ENCODE results near the gene BPIFA3.

The BPIFA3 gene

DNA sequence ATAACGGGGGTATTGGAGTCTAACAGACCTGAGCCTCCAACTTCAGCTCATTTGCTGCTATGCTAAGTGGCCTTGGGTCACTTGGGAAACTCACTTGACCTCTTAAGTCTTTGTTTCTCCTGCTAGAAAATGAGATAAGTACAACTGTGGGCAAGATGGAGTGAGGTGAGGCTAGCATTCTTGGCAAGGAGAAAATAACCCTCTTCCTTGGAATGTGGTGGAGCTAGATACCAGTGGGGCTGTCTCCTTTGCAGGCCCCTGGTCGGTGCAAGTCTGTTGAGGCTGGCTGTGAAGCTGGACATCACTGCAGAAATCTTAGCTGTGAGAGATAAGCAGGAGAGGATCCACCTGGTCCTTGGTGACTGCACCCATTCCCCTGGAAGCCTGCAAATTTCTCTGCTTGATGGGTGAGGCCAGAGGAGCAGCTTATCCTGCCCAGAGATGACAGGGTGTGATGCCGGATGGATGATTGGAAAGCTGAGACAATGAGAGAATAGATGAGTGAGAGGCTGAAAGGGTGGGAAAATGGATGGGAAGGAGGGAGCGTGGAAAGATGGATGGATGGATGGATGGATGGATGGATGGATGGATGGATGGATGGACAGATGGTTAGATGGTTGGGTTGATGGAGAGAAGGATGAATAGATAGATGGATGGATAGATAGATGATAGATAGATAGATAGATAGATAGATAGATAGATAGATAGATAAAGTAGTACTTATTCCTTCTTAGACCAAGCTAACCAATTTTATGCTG, 23.0 kb downstream of the BPIFA3 start:
- Histone ChIP-seq H3K36me3 (ENCODE audit: control insufficient read depth, insufficient read depth, low read length, severe bottlenecking) (no peaks in the 10 kb centered on the region), H3K4me3 (ENCODE audit: low read length) (no peak overlapping the region), H3K4me1 (ENCODE audit: control insufficient read depth, insufficient read depth, low read length) (no peaks in the 10 kb centered on the region), H3K9me3 (ENCODE audit: control insufficient read depth, low read length) (no peaks in the 10 kb centered on the region), H3K27me3 (replicated peaks; ENCODE audit: control insufficient read depth, insufficient read depth, low read length) (peaks cover 67% of the 10 kb centered on the region), H3K9ac (ENCODE audit: low read length) (no peak overlapping the region)
- no peak for DNase-seq (ENCODE audit: low read depth)

DNA sequence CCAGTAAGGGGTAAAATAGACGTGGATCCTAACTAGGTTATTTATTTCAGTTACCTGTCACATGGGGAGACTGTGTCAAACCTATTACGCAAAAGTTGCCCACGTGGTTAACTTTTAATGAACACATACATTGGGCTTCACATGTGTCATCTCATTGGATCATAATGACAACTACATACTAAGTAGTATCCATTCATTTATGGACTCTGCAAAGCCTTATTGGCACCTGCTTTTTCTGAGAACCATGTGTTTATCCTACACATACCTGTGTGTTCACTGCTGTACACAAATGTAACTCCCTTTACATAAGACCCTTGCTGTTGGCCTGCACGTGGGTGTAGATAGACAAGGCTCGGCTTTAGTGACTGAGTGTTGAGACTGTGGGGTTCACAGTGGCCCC, 23.8 kb downstream of the BPIFA3 start:
- Histone ChIP-seq H3K9ac (ENCODE audit: low read length) (no peak overlapping the region), H3K4me3 (ENCODE audit: low read length) (no peak overlapping the region), H3K4me1 (ENCODE audit: control insufficient read depth, insufficient read depth, low read length) (no peaks in the 10 kb centered on the region), H3K9me3 (ENCODE audit: control insufficient read depth, low read length) (no peaks in the 10 kb centered on the region), H3K36me3 (ENCODE audit: control insufficient read depth, insufficient read depth, low read length, severe bottlenecking) (no peaks in the 10 kb centered on the region), H3K27me3 (replicated peaks; ENCODE audit: control insufficient read depth, insufficient read depth, low read length) (peaks cover 65% of the 10 kb centered on the region)
- DNase-seq (ENCODE audit: low read depth), result no peak

DNA sequence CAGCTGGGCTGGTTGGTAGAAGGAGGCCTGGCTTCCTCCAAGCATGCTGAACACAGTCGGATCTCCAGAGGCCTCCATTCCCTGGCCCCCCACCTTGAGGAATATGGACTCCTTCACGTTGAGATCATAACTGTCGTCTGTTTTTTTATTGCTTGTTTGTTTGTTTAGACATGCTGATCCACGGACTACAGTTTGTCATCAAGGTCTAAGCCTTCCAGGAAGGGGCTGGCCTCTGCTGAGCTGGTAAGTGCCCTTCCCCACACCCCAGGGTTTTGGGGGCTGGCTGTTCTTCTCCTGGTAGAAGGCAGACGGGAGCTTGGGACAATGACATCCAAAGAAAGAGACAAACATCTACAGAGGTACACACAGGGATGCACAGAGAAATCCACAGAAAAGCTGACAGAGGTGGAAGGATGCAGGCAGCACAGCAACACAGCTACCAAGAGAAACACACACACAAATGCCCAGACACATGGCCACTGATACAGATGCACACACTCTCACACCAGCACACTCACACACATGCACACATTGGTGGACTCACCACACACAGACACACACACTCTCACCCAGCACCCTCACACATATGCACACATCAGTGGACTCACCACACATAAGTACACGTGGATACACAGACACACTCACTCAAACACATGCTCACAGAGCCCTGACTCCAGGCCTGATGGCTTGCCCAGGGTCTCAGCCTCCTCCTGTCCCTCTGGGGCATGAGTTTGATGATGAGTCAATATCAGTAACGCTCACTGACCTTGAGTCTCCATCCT, 25.4 kb downstream of the BPIFA3 start:
- Histone ChIP-seq H3K4me1 (ENCODE audit: control insufficient read depth, insufficient read depth, low read length) (no peaks in the 10 kb centered on the region), H3K9ac (ENCODE audit: low read length) (no peak overlapping the region), H3K36me3 (ENCODE audit: control insufficient read depth, insufficient read depth, low read length, severe bottlenecking) (no peaks in the 10 kb centered on the region), H3K4me3 (ENCODE audit: low read length) (no peak overlapping the region), H3K27me3 (replicated peaks; ENCODE audit: control insufficient read depth, insufficient read depth, low read length) (peaks cover 51% of the 10 kb centered on the region), H3K9me3 (ENCODE audit: control insufficient read depth, low read length) (no peaks in the 10 kb centered on the region)
- DNase-seq (ENCODE audit: low read depth), result no peak

DNA sequence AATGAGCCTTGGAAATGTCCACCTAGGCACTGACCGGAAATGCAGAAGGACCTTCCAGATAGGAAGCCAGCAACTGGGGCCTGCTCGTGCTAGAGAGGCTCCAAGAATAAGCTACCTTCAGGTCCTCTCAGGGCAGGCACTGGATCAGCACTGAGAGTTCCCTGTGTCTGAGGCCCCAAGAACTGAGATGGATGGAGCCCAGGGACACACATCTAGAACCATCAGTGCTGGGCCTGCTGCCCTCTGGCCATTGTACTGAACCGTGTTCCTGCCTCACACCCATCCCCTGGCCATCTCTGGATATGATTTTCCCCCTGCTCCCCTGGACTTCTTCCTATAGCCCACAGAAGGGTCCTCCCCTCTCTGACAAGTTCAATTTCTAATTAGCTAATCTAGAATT, 28.9 kb downstream of the BPIFA3 start:
- Histone ChIP-seq H3K4me3 (ENCODE audit: low read length) (no peak overlapping the region), H3K4me1 (ENCODE audit: control insufficient read depth, insufficient read depth, low read length) (peaks cover 4% of the 10 kb centered on the region), H3K27me3 (replicated peaks; ENCODE audit: control insufficient read depth, insufficient read depth, low read length) (peaks cover 34% of the 10 kb centered on the region), H3K36me3 (ENCODE audit: control insufficient read depth, insufficient read depth, low read length, severe bottlenecking) (no peaks in the 10 kb centered on the region), H3K9ac (ENCODE audit: low read length) (no peak overlapping the region), H3K9me3 (ENCODE audit: control insufficient read depth, low read length) (no peaks in the 10 kb centered on the region)
- no peak for DNase-seq (ENCODE audit: low read depth)

DNA sequence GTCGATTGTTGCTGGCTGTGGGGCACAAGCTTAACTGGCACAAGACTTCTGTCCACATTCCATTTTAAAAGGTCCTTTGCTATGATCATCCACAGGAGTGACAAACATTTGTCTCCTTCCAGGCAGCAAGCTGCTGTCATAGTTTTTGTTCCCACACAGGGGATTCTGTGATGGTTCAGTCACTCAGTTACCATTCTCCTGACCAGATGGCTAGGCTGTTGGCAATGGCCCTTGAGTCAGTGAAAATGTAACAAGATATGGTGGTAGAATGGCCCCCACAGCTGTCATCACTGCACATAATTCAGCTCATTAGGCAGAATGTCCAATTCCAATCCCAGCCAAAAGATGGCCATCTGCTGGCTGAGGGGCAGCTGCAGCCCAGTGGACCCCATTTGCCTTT, 32.3 kb downstream of the BPIFA3 start:
- no peaks in the 10 kb centered on the region for H3K9me3 ChIP-seq (ENCODE audit: control insufficient read depth, low read length)
- H3K36me3 ChIP-seq (ENCODE audit: control insufficient read depth, insufficient read depth, low read length, severe bottlenecking), result no peaks in the 10 kb centered on the region
- H3K9ac ChIP-seq (ENCODE audit: low read length), result no peak overlapping the region
- no peak overlapping the region for H3K4me3 ChIP-seq (ENCODE audit: low read length)
- H3K4me1 ChIP-seq (ENCODE audit: control insufficient read depth, insufficient read depth, low read length), result peaks cover 4% of the 10 kb centered on the region
- no peak for DNase-seq (ENCODE audit: low read depth)
- peaks cover 15% of the 10 kb centered on the region for H3K27me3 ChIP-seq (replicated peaks; ENCODE audit: control insufficient read depth, insufficient read depth, low read length)

DNA sequence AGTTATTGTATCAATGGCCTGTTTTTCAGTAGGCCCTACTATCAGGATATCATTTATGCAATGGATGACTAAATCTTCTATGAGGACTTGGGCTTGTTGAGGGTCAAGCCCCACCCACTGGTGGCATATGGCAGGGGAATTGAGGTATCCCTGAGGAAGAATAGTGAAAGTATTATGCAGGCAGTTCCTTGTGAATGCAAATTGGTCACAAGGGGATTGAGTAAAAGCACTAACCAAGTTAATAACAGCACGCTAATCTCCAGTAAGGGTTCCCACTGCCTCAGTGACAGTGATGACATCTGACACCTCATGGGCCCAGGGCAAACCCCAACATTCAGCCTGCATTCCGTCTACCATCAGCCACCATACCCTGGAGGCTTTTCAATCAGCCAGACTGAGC, 33.5 kb downstream of the BPIFA3 start:
- Histone ChIP-seq H3K27me3 (replicated peaks; ENCODE audit: control insufficient read depth, insufficient read depth, low read length) (peaks cover 11% of the 10 kb centered on the region), H3K4me3 (ENCODE audit: low read length) (no peak overlapping the region), H3K9me3 (ENCODE audit: control insufficient read depth, low read length) (peaks cover 9% of the 10 kb centered on the region), H3K36me3 (ENCODE audit: control insufficient read depth, insufficient read depth, low read length, severe bottlenecking) (no peaks in the 10 kb centered on the region), H3K4me1 (ENCODE audit: control insufficient read depth, insufficient read depth, low read length) (peaks cover 4% of the 10 kb centered on the region), H3K9ac (ENCODE audit: low read length) (no peak overlapping the region)
- no peak for DNase-seq (ENCODE audit: low read depth)

DNA sequence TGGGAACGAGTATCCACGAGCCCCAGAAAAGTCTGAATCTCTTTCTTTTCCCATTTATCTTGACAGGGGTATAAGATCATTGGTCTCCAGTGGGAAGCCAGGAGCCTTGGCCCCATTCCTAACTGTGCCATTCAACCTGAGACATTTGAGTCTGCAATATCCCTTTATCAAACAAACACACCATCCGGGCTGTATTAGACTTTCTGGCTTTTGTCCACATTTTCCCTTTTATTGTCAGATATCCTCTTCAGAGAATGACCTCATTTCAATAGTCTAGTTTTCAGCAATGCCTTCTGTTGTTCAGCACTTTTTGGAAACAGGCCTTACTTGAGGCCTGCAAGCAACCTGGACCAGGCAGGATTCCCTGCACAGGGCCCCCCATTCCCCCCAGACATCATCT, 34.3 kb downstream of the BPIFA3 start:
- peaks cover 8% of the 10 kb centered on the region for H3K27me3 ChIP-seq (replicated peaks; ENCODE audit: control insufficient read depth, insufficient read depth, low read length)
- peaks cover 4% of the 10 kb centered on the region for H3K4me1 ChIP-seq (ENCODE audit: control insufficient read depth, insufficient read depth, low read length)
- H3K4me3 ChIP-seq (ENCODE audit: low read length), result no peak overlapping the region
- DNase-seq (ENCODE audit: low read depth), result no peak
- no peak overlapping the region for H3K9ac ChIP-seq (ENCODE audit: low read length)
- H3K36me3 ChIP-seq (ENCODE audit: control insufficient read depth, insufficient read depth, low read length, severe bottlenecking), result no peaks in the 10 kb centered on the region
- H3K9me3 ChIP-seq (ENCODE audit: control insufficient read depth, low read length), result peaks cover 12% of the 10 kb centered on the region

DNA sequence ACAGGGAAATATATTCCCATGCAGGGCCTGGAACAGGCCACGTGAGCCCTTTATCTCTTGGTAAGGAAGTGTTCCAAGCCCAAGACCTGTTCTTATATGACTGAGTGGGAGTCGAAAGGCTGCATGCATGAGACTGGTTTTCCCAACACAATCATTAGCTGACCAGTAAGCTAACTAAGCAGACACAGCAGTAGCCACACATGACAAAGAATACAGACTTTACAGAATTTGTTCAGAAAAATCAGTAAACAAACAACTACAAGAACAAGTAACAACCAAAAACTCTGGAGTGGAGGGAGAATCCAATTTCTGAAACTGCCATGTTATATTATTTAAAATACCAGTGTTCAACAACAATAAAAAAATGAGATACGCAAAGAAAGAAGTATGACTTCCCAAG, 35.3 kb downstream of the BPIFA3 start:
- H3K27me3 ChIP-seq (replicated peaks; ENCODE audit: control insufficient read depth, insufficient read depth, low read length), result peaks cover 8% of the 10 kb centered on the region
- no peak overlapping the region for H3K9ac ChIP-seq (ENCODE audit: low read length)
- no peak overlapping the region for H3K4me3 ChIP-seq (ENCODE audit: low read length)
- no peaks in the 10 kb centered on the region for H3K36me3 ChIP-seq (ENCODE audit: control insufficient read depth, insufficient read depth, low read length, severe bottlenecking)
- H3K4me1 ChIP-seq (ENCODE audit: control insufficient read depth, insufficient read depth, low read length), result peaks cover 4% of the 10 kb centered on the region
- peaks cover 12% of the 10 kb centered on the region for H3K9me3 ChIP-seq (ENCODE audit: control insufficient read depth, low read length)
- DNase-seq (ENCODE audit: low read depth), result no peak

DNA sequence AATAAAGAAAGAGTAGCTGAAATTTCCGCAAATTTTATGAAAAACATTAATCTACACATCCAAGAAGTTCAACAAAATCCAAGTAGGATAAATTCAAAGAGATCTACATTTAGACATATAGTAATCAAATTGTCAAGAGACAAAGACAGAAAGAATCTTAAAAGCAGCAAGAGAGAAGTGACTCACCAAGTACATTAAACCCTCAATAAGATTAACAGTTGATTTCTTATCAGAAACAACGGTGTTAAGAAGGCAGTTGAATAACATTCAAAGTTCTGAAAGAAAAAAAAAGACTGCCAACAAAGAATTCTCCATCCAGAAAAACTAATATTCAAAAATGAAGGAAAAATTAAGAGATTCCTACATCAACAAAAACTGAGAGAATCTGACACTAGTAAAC, 37.9 kb downstream of the BPIFA3 start:
- Histone ChIP-seq H3K27me3 (replicated peaks; ENCODE audit: control insufficient read depth, insufficient read depth, low read length) (no peaks in the 10 kb centered on the region), H3K4me3 (ENCODE audit: low read length) (no peak overlapping the region), H3K4me1 (ENCODE audit: control insufficient read depth, insufficient read depth, low read length) (peaks cover 4% of the 10 kb centered on the region), H3K9me3 (ENCODE audit: control insufficient read depth, low read length) (peaks cover 12% of the 10 kb centered on the region), H3K36me3 (ENCODE audit: control insufficient read depth, insufficient read depth, low read length, severe bottlenecking) (no peaks in the 10 kb centered on the region), H3K9ac (ENCODE audit: low read length) (no peak overlapping the region)
- DNase-seq (ENCODE audit: low read depth), result no peak

DNA sequence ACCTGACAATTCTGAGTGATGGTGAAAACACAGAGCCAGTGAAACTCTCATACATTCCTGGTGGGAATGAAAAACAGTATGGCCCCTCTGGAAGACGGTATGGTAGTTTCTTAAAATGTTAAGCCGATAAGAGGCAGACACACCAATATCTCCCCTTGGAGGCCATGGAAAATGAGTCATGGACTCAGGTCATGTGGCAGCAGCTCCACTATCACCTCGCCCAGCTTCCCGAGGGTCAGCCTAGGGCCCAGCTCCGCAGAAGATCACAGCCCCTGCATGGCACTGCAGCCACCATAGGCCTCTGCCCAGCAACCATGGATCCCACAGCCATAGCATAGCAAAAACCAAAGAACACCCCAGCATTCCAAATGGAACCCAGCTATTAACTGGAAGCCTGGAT, 40.1 kb downstream of the BPIFA3 start:
- Histone ChIP-seq H3K9ac (ENCODE audit: low read length) (no peak overlapping the region), H3K36me3 (ENCODE audit: control insufficient read depth, insufficient read depth, low read length, severe bottlenecking) (no peaks in the 10 kb centered on the region), H3K27me3 (replicated peaks; ENCODE audit: control insufficient read depth, insufficient read depth, low read length) (no peaks in the 10 kb centered on the region), H3K9me3 (ENCODE audit: control insufficient read depth, low read length) (peaks cover 12% of the 10 kb centered on the region), H3K4me1 (ENCODE audit: control insufficient read depth, insufficient read depth, low read length) (peaks cover 5% of the 10 kb centered on the region), H3K4me3 (ENCODE audit: low read length) (no peak overlapping the region)
- DNase-seq (ENCODE audit: low read depth), result no peak

DNA sequence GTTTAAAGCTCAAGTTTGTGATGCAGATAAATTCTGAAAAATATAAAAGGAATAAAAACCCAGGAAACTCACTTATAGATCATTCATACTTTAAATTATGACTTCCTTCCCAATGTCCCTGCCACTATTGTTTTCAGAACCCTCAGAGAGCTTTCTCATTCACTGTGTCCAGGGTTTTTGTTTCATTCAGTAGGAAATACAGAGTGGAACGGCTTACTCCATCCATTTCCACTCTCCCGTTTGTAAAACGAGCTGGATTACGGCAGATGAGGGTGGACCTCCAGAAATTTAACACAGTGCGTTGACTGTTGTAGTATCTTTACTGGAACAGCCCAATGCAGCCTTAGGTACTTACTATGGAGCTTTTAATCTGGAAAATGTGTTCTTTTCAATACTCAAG, 42.2 kb downstream of the BPIFA3 start:
- H3K9me3 ChIP-seq (ENCODE audit: control insufficient read depth, low read length), result peaks cover 12% of the 10 kb centered on the region
- no peak overlapping the region for H3K9ac ChIP-seq (ENCODE audit: low read length)
- H3K4me1 ChIP-seq (ENCODE audit: control insufficient read depth, insufficient read depth, low read length), result peaks cover 26% of the 10 kb centered on the region
- no peak overlapping the region for H3K4me3 ChIP-seq (ENCODE audit: low read length)
- H3K36me3 ChIP-seq (ENCODE audit: control insufficient read depth, insufficient read depth, low read length, severe bottlenecking), result no peaks in the 10 kb centered on the region
- no peaks in the 10 kb centered on the region for H3K27me3 ChIP-seq (replicated peaks; ENCODE audit: control insufficient read depth, insufficient read depth, low read length)
- DNase-seq (ENCODE audit: low read depth), result no peak
